Measurements from ENCODE around the gene TMEM267.
"Not testable (repeated sequence)": the region's sequence is repeated elsewhere in the genome, so short reads cannot be mapped to it uniquely, and the experiment has no call there.

The TMEM267 gene

DNA sequence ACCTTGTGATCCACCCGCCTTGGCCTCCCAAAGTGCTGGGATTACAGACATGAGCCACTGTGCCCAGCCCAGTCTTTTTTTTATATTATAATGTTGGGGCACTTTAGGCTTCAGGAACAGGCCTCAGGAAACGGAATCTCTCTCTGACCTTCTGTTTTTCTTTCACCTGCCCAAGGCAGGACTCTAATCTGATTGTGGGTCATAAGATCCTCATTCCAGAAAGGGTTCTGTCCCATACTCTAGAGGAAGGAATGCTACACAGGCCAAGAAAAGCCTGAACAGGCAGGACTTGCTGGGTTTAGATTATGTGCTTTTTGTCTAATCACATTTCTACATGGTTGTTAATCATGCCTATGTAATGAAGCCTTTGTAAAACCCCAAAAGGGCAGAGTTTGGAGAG lies 69.7 kb downstream of the TMEM267 start:
- DNase-seq (ENCODE audit: low read depth in 1 of 2, low spot score in 1 of 2), result peak in 1 of 2 experiments; percentile 95

GRCh38 chr5:43412644-43413043 lies 71.0 kb downstream of the TMEM267 start:
- DNase-seq (ENCODE audit: low read depth in 1 of 2, low spot score in 1 of 2), result no peak
- TF ChIP-seq JUND (IDR thresholded peaks at IDR 0.05; ENCODE audit: low read depth), result no peak
- in situ Hi-C loops (cut with HindIII; ENCODE audit: low pct_unique_long_range_greater_than_20kb, low sequenced_read_pairs), result no loop called here

More for the DNA sequence above, 69.7 kb downstream of the TMEM267 start:
- in situ Hi-C loops (cut with HindIII; ENCODE audit: low pct_unique_long_range_greater_than_20kb, low sequenced_read_pairs), result no loop called here
- peak; percentile 77 for TF ChIP-seq JUND (IDR thresholded peaks at IDR 0.05; ENCODE audit: low read depth)

DNA sequence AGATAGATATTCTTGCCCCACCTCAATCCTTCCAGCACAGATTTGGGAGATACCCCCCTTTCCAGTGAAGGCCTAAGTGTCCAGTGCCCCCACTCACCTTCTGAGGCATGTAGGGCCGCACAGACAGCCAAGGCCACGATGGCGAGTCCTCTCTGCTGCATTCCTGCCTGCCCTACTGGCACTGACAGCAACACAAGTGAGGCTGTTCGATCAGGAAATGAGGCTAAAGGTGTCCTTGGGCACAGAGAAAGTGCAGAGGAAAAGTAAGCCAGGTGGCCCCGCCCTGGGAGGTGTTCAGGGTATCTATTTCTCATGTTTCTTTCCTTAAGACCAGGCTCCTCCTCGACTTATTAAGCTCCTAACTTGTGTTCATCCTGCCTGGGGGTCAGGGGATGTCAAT lies 71.5 kb downstream of the TMEM267 start, which contains the start of gene CCL28:
Gene CCL28 (minus strand): TSS at position 236 of the 400 bp plus-strand sequence. CDS start 75 bp downstream, at position 161.
- TF ChIP-seq JUND (IDR thresholded peaks at IDR 0.05; ENCODE audit: low read depth), result no peak
- in situ Hi-C loops (cut with HindIII; ENCODE audit: low pct_unique_long_range_greater_than_20kb, low sequenced_read_pairs), result no loop called here
- peak in 1 of 2 experiments; percentile 58 for DNase-seq (ENCODE audit: low read depth in 1 of 2, low spot score in 1 of 2)

GRCh38 chr5:43411495-43411894 lies 72.2 kb downstream of the TMEM267 start:
- TF ChIP-seq JUND (IDR thresholded peaks at IDR 0.05; ENCODE audit: low read depth), result no peak
- peak in 1 of 2 experiments; percentile 69 for DNase-seq (ENCODE audit: low read depth in 1 of 2, low spot score in 1 of 2)
- in situ Hi-C loops (cut with HindIII; ENCODE audit: low pct_unique_long_range_greater_than_20kb, low sequenced_read_pairs), result no loop called here

- in situ Hi-C loops (cut with HindIII; ENCODE audit: low pct_unique_long_range_greater_than_20kb, low sequenced_read_pairs), result no loop called here
- no peak for DNase-seq (ENCODE audit: low read depth in 1 of 2, low spot score in 1 of 2)
- no peak for TF ChIP-seq JUND (IDR thresholded peaks at IDR 0.05; ENCODE audit: low read depth)
Observed at GRCh38 chr5:43410414-43410813, 73.3 kb downstream of the TMEM267 start.

DNA sequence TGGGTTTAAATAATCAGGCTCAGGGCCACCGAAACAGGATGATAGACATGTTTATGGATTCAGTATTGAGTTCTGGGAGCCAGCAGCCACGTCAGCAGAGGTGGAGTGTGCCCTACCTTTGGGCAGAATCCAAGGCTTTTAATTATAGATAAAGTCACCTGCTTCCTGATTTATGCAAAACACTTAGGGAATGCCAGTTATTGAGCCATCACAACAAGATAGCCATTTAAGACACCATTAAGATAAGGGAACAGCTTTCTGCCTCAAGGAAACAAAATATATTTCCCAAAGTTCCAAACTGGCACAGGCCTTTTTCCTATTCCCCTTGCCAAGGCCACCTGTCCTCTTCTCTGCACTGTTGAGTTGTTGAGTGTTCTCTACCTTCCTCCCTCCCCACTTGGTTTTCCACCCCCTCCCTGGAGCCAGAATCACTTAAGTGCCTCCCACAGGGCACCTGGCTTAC lies 73.8 kb downstream of the TMEM267 start:
- TF ChIP-seq JUND (IDR thresholded peaks at IDR 0.05; ENCODE audit: low read depth), result peak; percentile 93
- in situ Hi-C loops (cut with HindIII; ENCODE audit: low pct_unique_long_range_greater_than_20kb, low sequenced_read_pairs), result no loop called here
- peak in 1 of 2 experiments; percentile 90 for DNase-seq (ENCODE audit: low read depth in 1 of 2, low spot score in 1 of 2)

DNA sequence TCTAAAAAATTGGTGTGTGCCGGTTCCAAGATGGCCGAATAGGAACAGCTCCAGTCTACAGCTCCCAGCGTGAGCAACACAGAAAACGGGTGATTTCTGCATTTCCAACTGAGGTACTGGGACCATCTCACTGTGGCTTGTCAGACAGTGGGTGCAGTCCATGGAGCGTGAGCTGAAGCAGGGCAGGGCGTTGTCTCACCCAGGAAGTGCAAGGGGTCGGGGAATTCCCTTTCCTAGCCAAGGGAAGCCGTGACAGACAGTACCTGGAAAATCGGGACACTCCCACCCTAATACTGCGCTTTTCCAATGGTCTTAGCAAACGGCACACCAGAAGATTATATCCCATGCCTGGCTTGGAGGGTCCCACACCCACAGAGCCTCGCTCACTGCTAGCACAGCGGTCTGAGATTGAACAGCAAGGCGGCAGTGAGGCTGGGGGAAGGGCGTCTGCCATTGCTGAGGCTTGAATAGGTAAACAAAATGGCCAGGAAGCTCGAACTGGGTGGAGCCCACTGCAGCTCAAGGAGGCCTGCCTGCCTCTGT lies 81.1 kb downstream of the TMEM267 start:
- in situ Hi-C loops (cut with HindIII; ENCODE audit: low pct_unique_long_range_greater_than_20kb, low sequenced_read_pairs); DNase-seq (ENCODE audit: low read depth in 1 of 2, low spot score in 1 of 2): not testable (repeated sequence)

GRCh38 chr5:43401827-43402226 lies 81.8 kb downstream of the TMEM267 start:
- TF ChIP-seq JUND (IDR thresholded peaks at IDR 0.05; ENCODE audit: low read depth), result no peak
- peak; percentile 58 to 84 for DNase-seq (ENCODE audit: low read depth in 1 of 2, low spot score in 1 of 2)
- in situ Hi-C loops (cut with HindIII; ENCODE audit: low pct_unique_long_range_greater_than_20kb, low sequenced_read_pairs), result no loop called here

DNA sequence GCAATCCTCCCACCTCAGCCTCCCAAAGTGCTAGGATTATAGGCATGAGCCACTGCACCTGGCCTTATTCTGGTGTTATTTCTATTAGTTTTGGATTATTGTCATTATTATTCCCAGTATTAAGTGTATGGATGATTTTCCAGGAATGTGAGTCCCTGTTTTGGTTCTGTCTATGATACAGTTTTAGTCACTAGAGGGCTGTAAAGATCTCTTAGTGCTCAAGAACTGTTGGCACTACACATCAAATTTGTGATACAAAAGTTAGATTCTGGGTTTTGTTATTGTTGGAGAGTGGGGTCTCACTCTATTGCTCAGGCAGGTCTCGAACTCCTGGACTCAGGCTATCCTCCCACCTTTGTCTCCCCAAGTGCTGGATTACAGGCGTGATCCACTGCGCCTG lies 83.6 kb downstream of the TMEM267 start:
- no peak for TF ChIP-seq JUND (IDR thresholded peaks at IDR 0.05; ENCODE audit: low read depth)
- DNase-seq (ENCODE audit: low read depth in 1 of 2, low spot score in 1 of 2), result peak; percentile 62
- in situ Hi-C loops (cut with HindIII; ENCODE audit: low pct_unique_long_range_greater_than_20kb, low sequenced_read_pairs), result no loop called here

DNA sequence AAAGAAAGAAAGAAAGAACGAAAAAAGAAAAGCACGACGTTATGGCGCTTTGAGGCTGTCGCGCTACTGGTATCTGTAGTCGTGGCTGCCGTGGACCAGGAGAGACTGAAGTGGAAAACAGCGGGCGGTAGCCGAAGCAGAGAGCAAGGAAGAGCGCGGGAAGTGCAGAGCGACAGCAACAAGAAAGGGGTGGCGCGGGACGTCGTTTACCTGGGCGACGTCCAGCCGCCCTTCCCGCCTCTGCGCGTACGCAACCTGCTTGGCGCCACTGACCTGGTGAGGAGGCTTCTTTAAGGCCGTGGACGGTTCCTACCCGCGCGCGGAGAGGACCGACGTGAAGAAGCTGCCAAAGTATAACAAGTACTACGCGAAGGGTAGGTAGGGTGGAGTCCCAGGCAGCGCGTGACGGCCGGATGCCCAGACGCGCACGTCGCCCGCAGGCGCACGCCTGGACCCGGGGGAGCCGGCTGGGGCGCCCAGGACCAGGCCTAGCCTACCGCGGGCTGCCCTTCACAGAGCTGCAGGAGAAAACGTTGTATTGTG lies 86.8 kb downstream of the TMEM267 start:
- no peak for DNase-seq (ENCODE audit: low read depth in 1 of 2, low spot score in 1 of 2)
- TF ChIP-seq JUND (IDR thresholded peaks at IDR 0.05; ENCODE audit: low read depth), result no peak
- in situ Hi-C loops (cut with HindIII; ENCODE audit: low pct_unique_long_range_greater_than_20kb, low sequenced_read_pairs), result no loop called here

All from T47D (cell line).